Stimulated activated CD8-positive, alpha-beta memory T cell treated with anti-CD3 and anti-CD28 coated beads, Interleukin-12 subunit alpha, Interleukin-12 subunit beta, amount 100 ng/mL, for 24 hours (primary cell): ENCODE measurements around the gene F2RL3.

Experiments
- DNase-seq: peaks from one replicate; pipeline ENCODE4 v3.0.0-alpha.2; 2020; ENCODE audit errors: extremely low read depth

The F2RL3 gene

DNA sequence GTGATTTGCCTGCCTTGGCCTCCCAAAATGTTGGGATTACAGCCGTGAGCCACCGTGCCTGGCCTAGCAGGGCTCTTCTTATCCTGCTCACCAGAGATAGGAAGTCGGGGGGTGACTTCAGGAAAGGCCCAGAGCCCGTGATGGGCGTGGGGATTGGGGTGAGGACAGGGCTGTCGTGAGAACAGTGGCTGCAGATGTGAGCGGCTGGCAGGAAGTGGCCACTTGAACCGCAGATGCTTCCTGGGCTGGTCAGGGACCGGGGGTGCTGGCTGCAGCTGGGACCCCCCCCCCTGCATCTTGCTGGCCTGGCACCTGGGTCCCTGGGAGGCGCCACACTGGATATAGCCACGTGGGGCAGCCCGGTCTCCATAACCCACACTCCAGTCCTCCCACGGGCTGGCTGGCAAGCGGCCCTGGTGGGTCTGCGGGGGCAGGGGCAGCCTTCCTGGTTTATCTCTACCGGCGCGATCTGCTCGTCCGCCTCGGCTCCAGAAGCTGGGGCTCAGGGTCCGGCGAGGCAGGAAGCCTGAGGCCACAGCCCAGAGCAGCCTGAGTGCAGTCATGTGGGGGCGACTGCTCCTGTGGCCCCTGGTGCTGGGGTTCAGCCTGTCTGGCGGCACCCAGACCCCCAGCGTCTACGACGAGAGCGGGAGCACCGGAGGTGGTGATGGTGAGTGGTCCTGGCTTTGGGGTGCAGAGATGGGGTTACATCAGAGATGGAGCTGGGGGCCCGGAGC, at the start of gene F2RL3:
Gene F2RL3, plus strand, starts transcription at position 371 of the 737 bp plus-strand sequence. Its CDS starts 191 bp downstream, at position 562.
- DNase-seq = no peak

DNA sequence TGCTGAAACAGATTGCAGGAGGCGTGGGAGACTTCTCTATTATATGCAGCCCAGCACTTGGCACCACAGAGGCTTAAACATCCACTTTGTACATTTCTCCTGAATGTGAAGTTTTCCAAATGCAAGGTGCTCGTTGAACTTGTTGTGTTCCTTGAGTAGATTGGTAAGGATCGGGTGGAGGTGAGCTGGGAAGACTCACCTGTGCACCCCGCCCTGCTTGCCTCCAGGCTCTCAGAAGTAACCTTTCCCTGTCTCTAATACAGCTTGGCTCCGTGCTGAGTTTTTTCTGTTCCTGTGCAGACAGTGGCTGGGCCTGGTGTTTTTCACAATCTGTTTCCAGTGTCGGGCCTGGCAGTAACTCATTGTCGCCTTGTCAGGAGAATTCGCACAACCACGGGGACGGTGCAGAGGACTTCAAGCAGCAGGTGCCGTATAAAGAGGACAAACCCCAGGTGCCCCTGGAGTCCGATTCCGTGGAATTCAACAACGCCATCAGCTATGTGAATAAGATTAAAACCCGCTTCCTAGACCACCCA, 47.3 kb upstream of the F2RL3 start:
- DNase-seq = no peak

DNA sequence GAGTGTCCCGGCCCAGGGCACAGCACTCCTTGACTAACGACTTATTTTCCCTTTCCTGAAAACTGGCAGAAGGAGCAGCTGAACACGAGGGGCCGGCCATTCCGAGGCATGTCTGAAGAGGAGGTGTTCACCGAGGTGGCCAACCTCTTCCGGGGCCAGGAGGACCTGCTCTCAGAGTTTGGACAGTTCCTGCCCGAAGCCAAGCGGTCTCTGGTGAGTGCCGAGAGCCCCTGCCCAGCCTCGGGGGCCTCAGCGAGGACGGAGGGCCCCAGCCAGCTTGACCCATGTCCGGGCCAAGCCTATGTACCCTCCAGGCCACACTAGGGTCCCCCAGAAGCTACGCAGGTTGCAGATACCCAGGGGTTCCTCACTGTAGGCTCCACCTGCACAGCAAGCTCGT, 41.9 kb upstream of the F2RL3 start:
- no peak for DNase-seq

DNA sequence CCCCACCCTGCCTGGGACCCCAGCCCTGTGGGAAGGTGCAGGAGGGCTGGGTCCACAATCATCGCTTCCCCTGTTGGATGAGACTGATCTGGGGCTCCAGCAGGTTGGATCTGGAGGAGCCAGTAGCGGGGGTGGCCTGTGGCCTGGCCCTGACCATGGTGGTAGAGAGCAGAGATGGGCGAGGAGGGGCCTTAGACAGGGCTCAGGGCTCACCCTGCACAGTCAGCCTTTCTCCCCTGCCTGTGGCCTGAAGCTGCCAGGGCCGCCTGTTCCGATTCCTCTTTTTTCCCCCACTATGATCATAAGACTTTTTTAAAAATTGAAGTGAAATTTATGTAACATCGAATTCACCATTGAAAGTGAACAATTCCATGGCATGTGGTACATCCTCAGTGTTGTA, 41.4 kb upstream of the F2RL3 start:
- no peak for DNase-seq

DNA sequence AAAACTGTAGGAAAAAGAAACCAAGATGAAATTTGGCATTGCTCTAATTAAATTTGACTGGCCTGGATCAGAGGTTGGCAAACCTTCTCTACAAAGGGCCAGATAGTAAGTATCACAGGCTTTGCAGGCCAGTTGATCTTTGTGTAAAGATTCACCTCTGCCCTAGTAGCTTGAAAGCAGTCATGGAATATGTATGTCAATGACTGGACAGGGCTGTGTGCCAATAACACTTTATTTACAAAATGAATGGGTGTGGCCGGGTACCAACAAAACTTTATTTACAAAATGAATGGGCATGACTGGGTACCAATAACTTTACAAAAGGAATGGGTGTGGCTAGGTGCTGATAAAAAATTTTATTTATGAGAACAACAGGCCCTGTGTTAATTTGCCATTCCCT, 39.6 kb upstream of the F2RL3 start:
- no peak for DNase-seq

DNA sequence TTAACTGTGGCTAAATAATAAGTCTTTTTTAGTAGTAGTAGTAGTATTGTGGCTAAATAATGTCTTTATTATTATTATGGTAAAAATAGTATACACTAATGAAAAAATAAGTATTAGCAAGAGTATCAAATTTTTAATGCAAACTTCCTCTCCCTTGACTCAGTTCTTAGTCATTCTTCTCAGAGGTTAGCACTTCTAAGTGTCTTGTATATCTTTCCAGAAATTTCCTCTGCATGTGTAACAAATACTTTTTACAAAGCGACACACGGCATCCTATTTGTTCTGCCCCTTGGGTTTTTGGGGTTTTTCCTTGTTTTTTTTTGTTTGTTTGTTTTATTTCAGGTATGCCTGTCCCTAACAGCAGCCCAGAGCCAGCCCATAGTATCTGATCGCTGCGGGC, 38.7 kb upstream of the F2RL3 start:
- DNase-seq = no peak

DNA sequence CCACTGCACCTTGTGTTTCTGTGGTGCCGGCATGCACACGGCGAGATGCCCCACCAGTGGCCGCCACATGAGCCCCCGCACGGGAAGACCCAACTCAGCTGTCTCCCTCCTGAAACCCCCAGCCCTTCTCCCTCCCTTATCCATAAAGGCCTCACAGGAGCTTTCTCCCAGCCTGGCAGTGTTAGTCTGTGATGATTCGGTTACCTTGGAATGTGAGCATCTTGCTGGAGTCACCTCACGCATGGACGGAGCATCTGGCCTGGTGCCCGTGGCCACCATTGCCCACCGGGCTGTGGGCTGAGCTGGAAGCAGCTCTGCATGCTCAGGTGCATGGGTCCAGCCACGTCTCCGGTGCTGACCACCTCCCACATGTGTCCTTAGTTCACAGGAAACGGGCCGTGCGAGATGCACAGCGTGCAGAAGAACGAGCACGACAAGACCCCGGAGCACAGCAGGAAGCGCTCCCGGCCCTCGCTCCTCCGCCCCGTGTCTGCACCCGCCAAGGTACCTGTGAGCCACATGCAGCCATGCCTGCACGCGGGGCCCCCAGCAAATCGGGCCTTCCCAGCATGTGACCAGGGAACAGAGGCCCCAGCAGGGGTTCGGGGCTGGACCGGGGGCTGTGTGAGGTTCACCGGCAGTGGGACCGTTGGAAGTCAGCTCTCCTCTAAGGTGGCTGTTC, 37.6 kb upstream of the F2RL3 start:
- DNase-seq = no peak

DNA sequence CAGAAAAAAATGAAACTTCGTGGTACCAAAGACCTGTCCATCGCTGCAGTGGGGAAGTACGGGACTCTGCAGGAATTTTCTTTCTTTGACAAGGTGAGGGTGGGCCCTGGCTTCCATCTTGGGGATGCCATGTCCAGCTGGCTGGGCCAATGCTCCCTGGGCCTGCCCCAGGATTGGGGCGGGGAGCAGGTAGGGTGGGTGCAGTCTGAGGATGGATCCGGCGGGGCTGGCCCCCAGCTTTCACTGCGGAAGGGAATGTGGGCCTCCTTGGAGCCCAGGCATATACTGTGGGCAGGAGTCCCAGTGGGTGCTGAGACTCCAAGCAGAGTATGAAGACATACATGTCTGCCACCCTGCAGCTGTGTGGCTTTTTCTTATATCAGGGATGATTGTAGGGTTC, 35.7 kb upstream of the F2RL3 start:
- DNase-seq = no peak

DNA sequence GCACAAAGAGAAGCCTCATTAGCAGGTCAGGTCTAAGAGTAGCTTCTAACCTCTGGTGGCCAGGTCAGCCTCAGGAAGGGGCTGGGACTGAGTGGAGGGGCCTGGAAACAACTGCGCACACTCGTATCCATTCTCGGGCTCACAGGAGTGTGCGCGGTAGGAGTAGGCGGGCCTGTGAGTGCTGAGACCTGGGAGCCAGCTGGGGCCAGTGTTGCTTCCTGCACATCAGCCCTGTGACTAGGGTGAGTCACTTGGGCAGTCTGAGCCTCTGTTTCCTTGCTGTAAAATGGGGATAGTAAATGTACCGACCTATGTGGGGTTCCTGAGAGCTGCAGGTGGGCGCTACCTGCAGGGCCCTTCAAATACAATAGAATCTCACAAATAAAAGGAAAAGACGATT, 32.7 kb upstream of the F2RL3 start:
- DNase-seq = no peak

- no peak for DNase-seq
Observed at GRCh38 chr19:16859626-16860025, 29.2 kb upstream of the F2RL3 start.

DNA sequence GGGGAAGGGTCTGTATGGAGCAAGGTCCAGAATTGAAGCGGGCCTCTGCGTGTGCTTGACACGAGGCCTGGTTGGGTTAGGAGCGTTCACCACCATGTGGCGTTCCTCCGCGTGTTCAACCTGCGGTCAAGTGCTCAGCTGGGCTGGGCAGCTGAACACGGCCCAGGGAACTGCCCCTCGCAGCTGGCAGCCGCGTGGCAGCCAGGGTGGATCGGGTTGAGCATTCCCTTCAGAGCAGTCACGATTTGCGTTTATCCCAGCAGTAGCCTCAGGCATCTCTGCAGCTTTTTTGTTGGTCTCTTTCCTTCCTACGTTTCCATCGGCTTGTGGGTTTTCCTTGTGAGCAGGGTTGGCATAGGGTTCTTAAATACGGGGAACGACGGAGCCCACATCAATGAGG, 28.7 kb upstream of the F2RL3 start:
- no peak for DNase-seq

DNA sequence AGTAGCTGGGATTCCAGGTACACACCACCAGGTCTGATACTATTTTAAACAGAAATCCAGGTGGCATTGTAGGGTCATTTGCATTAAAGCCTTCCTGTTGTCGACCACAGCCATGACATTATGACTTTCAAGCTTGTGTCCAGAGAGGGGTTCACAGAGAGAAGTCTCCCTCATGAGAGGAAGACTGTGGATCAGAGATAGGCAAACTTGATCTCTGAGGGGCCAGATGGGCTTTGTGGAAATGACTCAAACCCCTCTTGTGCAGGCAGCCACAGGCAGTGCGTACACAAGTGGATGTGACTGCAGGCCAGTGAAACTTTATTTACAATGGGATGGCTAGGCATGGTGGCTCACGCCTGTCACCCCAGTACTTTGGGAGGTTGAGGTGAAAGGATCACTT, 27.8 kb upstream of the F2RL3 start:
- DNase-seq = no peak

DNA sequence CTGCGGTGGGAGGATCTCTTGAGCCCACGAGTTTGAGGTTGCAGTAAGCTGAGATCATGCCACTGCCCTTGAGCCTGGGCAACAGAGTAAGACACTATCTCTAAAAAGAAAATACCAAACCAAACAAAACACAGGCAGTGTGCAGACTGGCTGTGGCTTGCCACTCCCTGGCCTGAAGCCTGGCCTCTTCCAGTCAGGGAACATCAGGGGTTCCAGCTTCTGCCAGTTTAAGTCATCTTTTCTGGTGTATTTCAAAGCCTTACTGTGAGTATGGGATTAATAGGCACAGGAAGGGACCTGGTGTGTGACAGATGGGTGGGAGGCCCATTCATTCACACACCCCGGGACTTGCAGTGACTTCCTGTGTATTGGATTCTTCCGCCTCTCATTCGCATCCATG, 27.0 kb upstream of the F2RL3 start:
- no peak for DNase-seq

GRCh38 chr19:16862826-16863415, 25.9 kb upstream of the F2RL3 start:
- DNase-seq = no peak

- DNase-seq = no peak
Observed at GRCh38 chr19:16867211-16867610, 21.6 kb upstream of the F2RL3 start.

- DNase-seq = no peak
Observed at GRCh38 chr19:16868423-16869130, 20.2 kb upstream of the F2RL3 start.

DNA sequence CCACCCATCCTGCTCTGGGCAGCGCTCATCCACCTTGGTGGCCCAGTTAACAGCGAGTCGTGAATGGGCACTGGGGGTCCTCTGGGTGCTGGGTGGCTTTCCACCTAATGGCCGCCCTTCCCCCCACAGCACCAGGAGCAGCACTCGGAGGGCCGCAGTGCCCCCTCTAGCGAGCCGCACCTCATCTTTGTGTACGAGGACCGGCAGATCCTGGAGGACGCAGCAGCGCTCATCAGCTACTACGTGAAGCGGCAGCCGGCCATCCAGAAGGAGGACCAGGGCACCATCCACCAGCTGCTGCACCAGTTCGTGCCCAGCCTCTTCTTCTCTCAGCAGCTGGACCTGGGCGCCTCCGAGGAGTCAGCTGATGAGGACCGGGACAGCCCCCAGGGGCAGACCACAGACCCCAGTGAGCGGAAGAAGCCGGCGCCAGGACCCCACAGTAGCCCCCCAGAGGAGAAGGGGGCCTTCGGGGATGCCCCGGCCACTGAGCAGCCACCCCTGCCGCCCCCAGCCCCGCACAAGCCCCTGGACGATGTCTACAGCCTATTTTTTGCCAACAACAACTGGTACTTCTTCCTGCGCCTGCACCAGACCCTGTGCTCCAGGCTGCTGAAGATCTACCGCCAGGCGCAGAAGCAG, 19.3 kb upstream of the F2RL3 start:
- DNase-seq = no peak

- DNase-seq = no peak
Observed at GRCh38 chr19:16871871-16872270, 16.9 kb upstream of the F2RL3 start.

DNA sequence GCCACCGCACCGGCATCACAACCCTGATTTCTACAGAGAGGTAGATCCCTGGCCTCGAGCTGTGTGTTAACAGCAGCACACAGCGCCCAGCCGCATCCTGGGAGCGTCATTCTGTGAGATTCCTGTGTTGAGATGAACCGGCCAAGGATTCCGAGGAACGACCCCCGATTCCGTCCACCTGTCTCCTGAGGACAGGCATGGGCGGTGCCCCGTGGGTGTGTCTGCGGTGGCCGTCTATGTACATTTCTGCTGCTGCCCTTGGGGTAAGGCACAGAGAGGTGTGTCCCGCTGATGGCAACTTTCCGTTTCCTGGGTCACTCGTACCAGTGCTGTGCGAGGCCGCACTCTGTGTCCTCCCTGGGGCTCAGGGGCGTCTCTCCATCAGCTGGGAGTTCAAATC, 16.1 kb upstream of the F2RL3 start:
- DNase-seq = no peak

GRCh38 chr19:16873594-16873993, 15.2 kb upstream of the F2RL3 start:
- no peak for DNase-seq

GRCh38 chr19:16874250-16874977, 14.4 kb upstream of the F2RL3 start:
- DNase-seq = no peak
